Astrocyte (in vitro differentiated cells and primary cell): ENCODE data around the gene RNF5. TPM values are rescaled to one million over a fixed set of nuclear protein-coding genes. Genes with fewer than 3 reads are reported as not detected.

Experiments
- DNase-seq: peaks from one replicate; pipeline ENCODE4 v3.0.0-alpha.2; 2010; ENCODE audit warnings: low read depth
- FAIRE-seq: peaks from 2 replicates; lab custom pipeline; 2011; peaks lifted over from hg19 to GRCh38; lab: Jason Lieb, UNC
- H2AFZ ChIP-seq: 2 replicates; pipeline ENCODE4 v1.6.0; 2012; ENCODE audit warnings: low read depth, low read length, inconsistent platforms
- H3K27ac ChIP-seq: 2 replicates; pipeline ENCODE4 v1.5.1; 2011; ENCODE audit warnings: low read depth, low read length, inconsistent platforms
- H3K27me3 ChIP-seq: 2 replicates; pipeline ENCODE4 v1.6.0; 2011; ENCODE audit warnings: low read length, inconsistent platforms; ENCODE audit not compliant: insufficient read depth
- H3K36me3 ChIP-seq: 2 replicates; pipeline ENCODE4 v1.5.1; 2011; ENCODE audit warnings: low read length, inconsistent platforms; ENCODE audit not compliant: insufficient read depth
- H3K4me1 ChIP-seq: 2 replicates; pipeline ENCODE4 v1.5.1; 2011; ENCODE audit warnings: low read length, inconsistent platforms; ENCODE audit not compliant: insufficient read depth
- H3K4me2 ChIP-seq: 2 replicates; pipeline ENCODE4 v1.6.0; 2012; ENCODE audit warnings: low read length, inconsistent platforms
- H3K4me3 ChIP-seq: 2 replicates; pipeline ENCODE4 v1.5.1; 2011; ENCODE audit warnings: low read depth, mild to moderate bottlenecking, low read length, inconsistent platforms; ENCODE audit not compliant: insufficient read depth
- H3K79me2 ChIP-seq: 2 replicates; pipeline ENCODE4 v1.6.0; 2012; ENCODE audit warnings: mild to moderate bottlenecking, low read length, inconsistent platforms; ENCODE audit not compliant: insufficient read depth
- H3K9ac ChIP-seq: 2 replicates; pipeline ENCODE4 v1.6.0; 2012; ENCODE audit warnings: mild to moderate bottlenecking, low read length, inconsistent platforms
- H3K9me3 ChIP-seq: 2 replicates; pipeline ENCODE4 v1.5.1; 2012; ENCODE audit warnings: low read depth, mild to moderate bottlenecking, low read length, inconsistent platforms; ENCODE audit not compliant: insufficient read depth
- H4K20me1 ChIP-seq: 2 replicates; pipeline ENCODE4 v1.6.0; 2012; ENCODE audit warnings: low read length, inconsistent platforms; ENCODE audit not compliant: insufficient read depth
- H3K27ac Mint-ChIP-seq: one replicate; pipeline ENCODE4 v1.8.0; 2021; ENCODE audit warnings: mild to moderate bottlenecking, mixed read lengths; ENCODE audit not compliant: unreplicated experiment
- H3K27me3 Mint-ChIP-seq: one replicate; pipeline ENCODE4 v1.8.0; 2021; ENCODE audit warnings: low read depth, mixed read lengths; ENCODE audit not compliant: unreplicated experiment
- H3K36me3 Mint-ChIP-seq: one replicate; pipeline ENCODE4 v1.8.0; 2021; ENCODE audit warnings: low read depth, mixed read lengths; ENCODE audit not compliant: unreplicated experiment
- H3K4me1 Mint-ChIP-seq: one replicate; pipeline ENCODE4 v1.8.0; 2021; ENCODE audit warnings: low read depth, mixed read lengths; ENCODE audit not compliant: unreplicated experiment
- H3K4me3 Mint-ChIP-seq: one replicate; pipeline ENCODE4 v1.8.0; 2021; ENCODE audit warnings: mild to moderate bottlenecking, moderate library complexity, mixed read lengths; ENCODE audit not compliant: unreplicated experiment
- H3K9me3 Mint-ChIP-seq: one replicate; pipeline ENCODE4 v1.8.0; 2021; ENCODE audit warnings: mild to moderate bottlenecking, mixed read lengths; ENCODE audit not compliant: unreplicated experiment
- CTCF ChIP-seq: IDR thresholded peaks from 2 replicates; pipeline ENCODE4 v1.5.1; 2011; ENCODE audit warnings: low read depth, mild to moderate bottlenecking, inconsistent platforms, low read length, moderate library complexity; ENCODE audit not compliant: insufficient read depth
- EZH2 ChIP-seq: IDR thresholded peaks from 2 replicates; pipeline ENCODE4 v1.6.1; 2012; ENCODE audit warnings: mild to moderate bottlenecking, low read length, inconsistent platforms; ENCODE audit not compliant: insufficient read depth
- total RNA-seq: library from RNA; stranded (reverse); gene quantifications from 2 replicates; pipeline ENCODE4 v1.2.1, GENCODE V29; 2021

The RNF5 gene
- total RNA-seq, 1 donor from 2014 or later = 59.0 TPM

GRCh38 chr6:32215617-32216016 lies 37.4 kb downstream of the RNF5 start:
- Histone ChIP-seq H3K4me1 (no peaks in the 10 kb centered on the region), H2AFZ (no peak overlapping the region), H3K4me2 (no peak overlapping the region), H3K4me3 (no peak overlapping the region), H3K27ac (no peak overlapping the region), H3K27me3 (peaks cover 3% of the 10 kb centered on the region), H4K20me1 (no peaks in the 10 kb centered on the region), H3K9ac (no peak overlapping the region), H3K36me3 (no peaks in the 10 kb centered on the region), H3K9me3 (no peaks in the 10 kb centered on the region), H3K79me2 (no peaks in the 10 kb centered on the region)
- TF ChIP-seq EZH2 = no peak
- no peak for TF ChIP-seq CTCF
- H3K4me3 Mint-ChIP-seq = no peak overlapping the region
- H3K36me3 Mint-ChIP-seq = peaks cover 1% of the 10 kb centered on the region
- no peak overlapping the region for H3K27ac Mint-ChIP-seq
- FAIRE-seq (no peak), DNase-seq (no peak)
- H3K9me3 Mint-ChIP-seq = no peaks in the 10 kb centered on the region
- H3K4me1 Mint-ChIP-seq = no peaks in the 10 kb centered on the region
- peaks cover 39% of the 10 kb centered on the region for H3K27me3 Mint-ChIP-seq

- H3K4me1 Mint-ChIP-seq = no peaks in the 10 kb centered on the region
- H3K4me1 ChIP-seq = no peaks in the 10 kb centered on the region
Observed at GRCh38 chr6:32216285-32216684, 38.1 kb downstream of the RNF5 start.

More at GRCh38 chr6:32216285-32216684, 38.1 kb downstream of the RNF5 start:
- Mint-ChIP-seq H3K9me3 (no peaks in the 10 kb centered on the region), H3K4me3 (no peak overlapping the region), H3K36me3 (peaks cover 1% of the 10 kb centered on the region), H3K27me3 (peaks cover 45% of the 10 kb centered on the region), H3K27ac (no peak overlapping the region)
- FAIRE-seq (no peak), DNase-seq (no peak)
- H3K9ac ChIP-seq = no peak overlapping the region
- H3K36me3 ChIP-seq = no peaks in the 10 kb centered on the region
- peaks cover 3% of the 10 kb centered on the region for H3K27me3 ChIP-seq
- H3K4me2 ChIP-seq = no peak overlapping the region
- H3K4me3 ChIP-seq = no peak overlapping the region
- H3K9me3 ChIP-seq = no peaks in the 10 kb centered on the region
- H4K20me1 ChIP-seq = no peaks in the 10 kb centered on the region
- TF ChIP-seq CTCF = no peak
- TF ChIP-seq EZH2 = no peak
- H3K79me2 ChIP-seq = no peaks in the 10 kb centered on the region
- no peak overlapping the region for H2AFZ ChIP-seq
- no peak overlapping the region for H3K27ac ChIP-seq
